ENCODE data around the gene ZCCHC17.

GRCh38 chr1:31374511-31375196 lies 77.8 kb downstream of the ZCCHC17 start:
- TF ChIP-seq, protein P1, sequence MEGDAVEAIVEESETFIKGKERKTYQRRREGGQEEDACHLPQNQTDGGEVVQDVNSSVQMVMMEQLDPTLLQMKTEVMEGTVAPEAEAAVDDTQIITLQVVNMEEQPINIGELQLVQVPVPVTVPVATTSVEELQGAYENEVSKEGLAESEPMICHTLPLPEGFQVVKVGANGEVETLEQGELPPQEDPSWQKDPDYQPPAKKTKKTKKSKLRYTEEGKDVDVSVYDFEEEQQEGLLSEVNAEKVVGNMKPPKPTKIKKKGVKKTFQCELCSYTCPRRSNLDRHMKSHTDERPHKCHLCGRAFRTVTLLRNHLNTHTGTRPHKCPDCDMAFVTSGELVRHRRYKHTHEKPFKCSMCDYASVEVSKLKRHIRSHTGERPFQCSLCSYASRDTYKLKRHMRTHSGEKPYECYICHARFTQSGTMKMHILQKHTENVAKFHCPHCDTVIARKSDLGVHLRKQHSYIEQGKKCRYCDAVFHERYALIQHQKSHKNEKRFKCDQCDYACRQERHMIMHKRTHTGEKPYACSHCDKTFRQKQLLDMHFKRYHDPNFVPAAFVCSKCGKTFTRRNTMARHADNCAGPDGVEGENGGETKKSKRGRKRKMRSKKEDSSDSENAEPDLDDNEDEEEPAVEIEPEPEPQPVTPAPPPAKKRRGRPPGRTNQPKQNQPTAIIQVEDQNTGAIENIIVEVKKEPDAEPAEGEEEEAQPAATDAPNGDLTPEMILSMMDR (IDR thresholded peaks at IDR 0.05) = no peak
- no peak for TF ChIP-seq POLR2A (IDR thresholded peaks at IDR 0.05)

Data from testis (tissue), 2 donors.